Keratinocyte (primary cell): Measurements from ENCODE around the gene BPIFA3. TPM values are rescaled to one million over a fixed set of nuclear protein-coding genes. Genes with fewer than 3 reads are reported as not detected.

ENCODE experiments used
- DNase-seq: peaks from one replicate; pipeline ENCODE4 v3.0.0-alpha.2; 2011; ENCODE audit warnings: low read depth, missing footprints, low spot score
- FAIRE-seq: peaks from 2 replicates; lab custom pipeline; 2011; peaks lifted over from hg19 to GRCh38; lab: Jason Lieb, UNC
- H2AFZ ChIP-seq: 2 replicates; pipeline ENCODE4 v1.6.0; 2012; ENCODE audit warnings: low read length, control low read depth, inconsistent platforms; ENCODE audit not compliant: control insufficient read depth
- H3K27ac ChIP-seq: 2 replicates; pipeline ENCODE4 v1.5.1; 2011; ENCODE audit warnings: low read length; ENCODE audit not compliant: control insufficient read depth, insufficient read depth
- H3K27me3 ChIP-seq: 3 replicates; pipeline ENCODE4 v1.6.0; 2011; ENCODE audit warnings: low read length; ENCODE audit not compliant: control insufficient read depth, insufficient read depth; ENCODE audit errors: extremely low read depth
- H3K36me3 ChIP-seq, 2 experiments: 2 replicates in 1 of 2; 3 replicates in 1 of 2; pipeline ENCODE4 v1.5.1; 2011; ENCODE audit warnings: low read length in 2 of 2, mild to moderate bottlenecking in 1 of 2; ENCODE audit not compliant: control insufficient read depth in 2 of 2, insufficient read depth in 2 of 2; ENCODE audit errors: extremely low read depth in 1 of 2
- H3K4me1 ChIP-seq: 3 replicates; pipeline ENCODE4 v1.5.1; 2011; ENCODE audit warnings: low read length; ENCODE audit not compliant: control insufficient read depth, insufficient read depth; ENCODE audit errors: extremely low read depth
- H3K4me2 ChIP-seq: 3 replicates; pipeline ENCODE4 v1.6.0; 2011; ENCODE audit warnings: low read depth, low read length; ENCODE audit not compliant: control insufficient read depth, insufficient read depth; ENCODE audit errors: extremely low read depth
- H3K4me3 ChIP-seq, 3 experiments: fragments of 200-600 bp in 1 of 3; sonication (generic) in 1 of 3; 2 replicates in 2 of 3; 3 replicates in 1 of 3; pipeline ENCODE4 v1.5.1; 2011 to 2016; ENCODE audit warnings: low read length in 3 of 3, mild to moderate bottlenecking in 3 of 3, control low read depth in 2 of 3, inconsistent platforms in 1 of 3, low read depth in 1 of 3, mixed read lengths in 1 of 3, mixed run types in 1 of 3, moderate library complexity in 1 of 3; ENCODE audit not compliant: control insufficient read depth in 2 of 3, insufficient read depth in 2 of 3; ENCODE audit errors: extremely low read depth in 1 of 3
- H3K79me2 ChIP-seq: 2 replicates; pipeline ENCODE4 v1.6.0; 2012; ENCODE audit warnings: low read length; ENCODE audit not compliant: control insufficient read depth, insufficient read depth
- H3K9ac ChIP-seq: 3 replicates; pipeline ENCODE4 v1.6.0; 2011; ENCODE audit warnings: low read length; ENCODE audit not compliant: control insufficient read depth, insufficient read depth; ENCODE audit errors: extremely low read depth
- H3K9me1 ChIP-seq: 3 replicates; pipeline ENCODE4 v1.6.0; 2011; ENCODE audit warnings: low read length; ENCODE audit not compliant: control insufficient read depth, insufficient read depth; ENCODE audit errors: extremely low read depth
- H3K9me3 ChIP-seq: 2 replicates; pipeline ENCODE4 v1.5.1; 2012; ENCODE audit warnings: low read depth, low read length; ENCODE audit not compliant: control insufficient read depth
- H4K20me1 ChIP-seq: 3 replicates; pipeline ENCODE4 v1.6.0; 2011; ENCODE audit warnings: low read length; ENCODE audit not compliant: control insufficient read depth, insufficient read depth; ENCODE audit errors: extremely low read depth
- CTCF ChIP-seq, 3 experiments: IDR thresholded peaks in 1 of 3; conservative IDR thresholded peaks in 1 of 3; optimal IDR thresholded peaks in 1 of 3; 2 replicates in 2 of 3; 3 replicates in 1 of 3; pipeline versions ENCODE3 to v1.5.1; 2011; ENCODE audit warnings: low read length in 3 of 3, mild to moderate bottlenecking in 3 of 3, moderate library complexity in 2 of 3, control low read depth in 1 of 3, inconsistent platforms in 1 of 3; ENCODE audit not compliant: insufficient read depth in 2 of 3; ENCODE audit errors: extremely low read depth in 1 of 3
- EZH2 ChIP-seq: IDR thresholded peaks from one replicate; pipeline ENCODE4 v1.6.1; 2012; ENCODE audit warnings: inconsistent platforms, mild to moderate bottlenecking, low read length, moderate library complexity
- dilution Hi-C: fragments of 300-500 bp; cut with MboI; formaldehyde crosslinking; loops from one replicate; pipeline ENCODE4 v1.7.0; 2020; ENCODE audit warnings: low sequenced_read_pairs; ENCODE audit not compliant: extremely low pct_ligation_motif_present
- polyA plus RNA-seq, 5 experiments: library from polyadenylated mRNA; depleted of rRNA in 3 of 5; stranded (reverse) in 3 of 5; stranded (forward) in 1 of 5; unstranded in 1 of 5; fragments of >200 nt; gene quantifications; 1 replicate in 1 of 5; 2 replicates in 3 of 5; 3 replicates in 1 of 5; pipeline versions ENCODE4 v1.2.1 to v1.2.3, GENCODE V29; 2011 to 2012; ENCODE audit warnings: missing spikeins in 2 of 5, low read depth in 1 of 5, low replicate concordance in 1 of 5

BPIFA3 gene
- polyA plus RNA-seq, 1 donor (not counting 4 experiments of a cell fraction or from before 2014, with no cell fraction given), result not detected

GRCh38 chr20:33210371-33210770 is 6.8 kb upstream of the BPIFA3 start:
- Histone ChIP-seq H3K9ac (no peak overlapping the region), H3K9me1 (no peaks in the 10 kb centered on the region), H3K4me1 (no peaks in the 10 kb centered on the region), H3K27me3 (no peaks in the 10 kb centered on the region), H3K4me3 (no peak overlapping the region), H3K4me2 (no peak overlapping the region), H2AFZ (no peak overlapping the region), H3K79me2 (no peaks in the 10 kb centered on the region), H3K9me3 (no peaks in the 10 kb centered on the region), H3K36me3 (no peaks in the 10 kb centered on the region), H3K27ac (no peak overlapping the region), H4K20me1 (peaks cover 5% of the 10 kb centered on the region)
- dilution Hi-C loops, result no loop called here
- TF ChIP-seq EZH2 (no peak), CTCF (optimal IDR thresholded peaks at IDR 0.05 in 1 of 3, IDR thresholded peaks at IDR 0.05 in 1 of 3, conservative IDR thresholded peaks at IDR 0.05 in 1 of 3; ENCODE audit: extremely low read depth in 1 of 3, insufficient read depth in 2 of 3, low read length in 3 of 3) (no peak)
- DNase-seq, result no peak
- no peak for FAIRE-seq

GRCh38 chr20:33211817-33212424 is 5.2 kb upstream of the BPIFA3 start:
- TF ChIP-seq EZH2 (no peak), CTCF (optimal IDR thresholded peaks at IDR 0.05 in 1 of 3, IDR thresholded peaks at IDR 0.05 in 1 of 3, conservative IDR thresholded peaks at IDR 0.05 in 1 of 3; ENCODE audit: extremely low read depth in 1 of 3, insufficient read depth in 2 of 3, low read length in 3 of 3) (peak; percentile 62 to 74 (median 63))
- DNase-seq (peak; percentile 4), FAIRE-seq (no peak)
- no peak overlapping the region for H3K4me2 ChIP-seq
- no peak overlapping the region for H2AFZ ChIP-seq
- peaks cover 5% of the 10 kb centered on the region for H4K20me1 ChIP-seq
- no peak overlapping the region for H3K27ac ChIP-seq
- H3K4me1 ChIP-seq, result no peaks in the 10 kb centered on the region
- H3K27me3 ChIP-seq, result no peaks in the 10 kb centered on the region
- H3K9me1 ChIP-seq, result no peaks in the 10 kb centered on the region
- H3K4me3 ChIP-seq, result no peak overlapping the region
- H3K9me3 ChIP-seq, result no peaks in the 10 kb centered on the region
- H3K79me2 ChIP-seq, result no peaks in the 10 kb centered on the region
- no peak overlapping the region for H3K9ac ChIP-seq
- H3K36me3 ChIP-seq, result no peaks in the 10 kb centered on the region
- dilution Hi-C loops, result no loop called here
